Left lung (tissue), 10 donors: Measurements from ENCODE around the gene WFS1. TPM values are rescaled to one million over a fixed set of nuclear protein-coding genes. Genes with fewer than 3 reads are reported as not detected.

ENCODE experiments used
- ATAC-seq: fragments of 200-7000 bp; cut with Tn5 transposase; one replicate; pipeline ENCODE4 v1.9.1; 2020; ENCODE audit warnings: moderate library complexity
- DNase-seq, 4 donors: peaks; one replicate each; pipeline ENCODE4 v3.0.0-alpha.2; 2013 to 2020
- H3K27ac ChIP-seq, 2 donors: fragments of 200-600 bp; sonication (generic) in 1 of 2; one replicate each; pipeline versions ENCODE4 v1.5.0 to v1.8.0; 2020 to 2021
- H3K27me3 ChIP-seq, 2 donors: fragments of 200-600 bp; sonication (generic) in 1 of 2; one replicate each; pipeline versions ENCODE4 v1.5.0 to v1.8.0; 2020 to 2021
- H3K36me3 ChIP-seq, 2 donors: fragments of 200-600 bp; sonication (generic) in 1 of 2; one replicate each; pipeline versions ENCODE4 v1.5.0 to v1.8.0; 2020 to 2021
- H3K4me1 ChIP-seq, 2 donors: fragments of 200-600 bp; one replicate each; pipeline ENCODE4 v1.8.0; 2021
- H3K4me3 ChIP-seq, 2 donors: fragments of 200-600 bp; sonication (generic) in 1 of 2; one replicate each; pipeline versions ENCODE4 v1.5.0 to v1.8.0; 2020 to 2021; ENCODE audit warnings: mild to moderate bottlenecking in 1 of 2
- H3K9me3 ChIP-seq, 2 donors: fragments of 200-600 bp; sonication (generic) in 1 of 2; one replicate each; pipeline versions ENCODE4 v1.5.0 to v1.8.0; 2020 to 2021
- CTCF ChIP-seq, 2 donors: fragments of 200-600 bp; sonication (generic) in 1 of 2; IDR thresholded peaks; one replicate each; pipeline versions ENCODE4 v1.5.0 to v1.8.0; 2021; ENCODE audit warnings: antibody characterized with exemption in 2 of 2
- intact Hi-C, 2 donors: fragments of 100-400 bp; cut with DNase I; formaldehyde crosslinking; loops; one replicate each; pipeline versions ENCODE4 v1.11.2 to v1.14.2; 2022
- polyA plus RNA-seq, 6 donors: library from polyadenylated mRNA; unstranded; fragments of 120-200 nt; gene quantifications; one replicate each; pipeline ENCODE4 v1.2.1, GENCODE V29; 2013; ENCODE audit not compliant: insufficient read length in 6 of 6
- total RNA-seq, 2 donors: library from RNA; stranded (reverse); fragmentation: NEBNext Ultra II Directional; extraction: Animal tissue kit (Norgen Biotek cat#: 25700); gene quantifications; one replicate each; pipeline ENCODE4 v1.2.1, GENCODE V29; 2021
- donor health status: DM: no; HTN: yes; CAD: no.
- donor health status: DM: no; HTN: no; CAD: no.

WFS1 gene
- total and polyA plus RNA-seq, 8 donors = 33.8 to 103 (median 39.9) TPM

- no peak for DNase-seq
- H3K27ac ChIP-seq = no peak overlapping the region
- ATAC-seq = no peak
- no peak overlapping the region for H3K4me3 ChIP-seq
- no peaks in the 10 kb centered on the region for H3K9me3 ChIP-seq
- peaks cover 0 to 37% of the 10 kb centered on the region in 2 donors for H3K27me3 ChIP-seq
- H3K4me1 ChIP-seq = no peaks in the 10 kb centered on the region
- TF ChIP-seq CTCF (IDR thresholded peaks at IDR 0.05) = no peak
- intact Hi-C loops = no loop called here
- H3K36me3 ChIP-seq = no peaks in the 10 kb centered on the region
Measured at GRCh38 chr4:6228158-6229067, 41.2 kb upstream of the WFS1 start.

- no peaks in the 10 kb centered on the region for H3K9me3 ChIP-seq
- H3K36me3 ChIP-seq = no peaks in the 10 kb centered on the region
- no peaks in the 10 kb centered on the region for H3K4me1 ChIP-seq
- peaks cover 0 to 30% of the 10 kb centered on the region in 2 donors for H3K27me3 ChIP-seq
- no peak overlapping the region for H3K27ac ChIP-seq
- no peak for TF ChIP-seq CTCF (IDR thresholded peaks at IDR 0.05)
- no peak overlapping the region for H3K4me3 ChIP-seq
- DNase-seq (no peak), ATAC-seq (no peak)
- intact Hi-C loops = no loop called here
Measured at GRCh38 chr4:6229095-6229494, 40.6 kb upstream of the WFS1 start.

DNA sequence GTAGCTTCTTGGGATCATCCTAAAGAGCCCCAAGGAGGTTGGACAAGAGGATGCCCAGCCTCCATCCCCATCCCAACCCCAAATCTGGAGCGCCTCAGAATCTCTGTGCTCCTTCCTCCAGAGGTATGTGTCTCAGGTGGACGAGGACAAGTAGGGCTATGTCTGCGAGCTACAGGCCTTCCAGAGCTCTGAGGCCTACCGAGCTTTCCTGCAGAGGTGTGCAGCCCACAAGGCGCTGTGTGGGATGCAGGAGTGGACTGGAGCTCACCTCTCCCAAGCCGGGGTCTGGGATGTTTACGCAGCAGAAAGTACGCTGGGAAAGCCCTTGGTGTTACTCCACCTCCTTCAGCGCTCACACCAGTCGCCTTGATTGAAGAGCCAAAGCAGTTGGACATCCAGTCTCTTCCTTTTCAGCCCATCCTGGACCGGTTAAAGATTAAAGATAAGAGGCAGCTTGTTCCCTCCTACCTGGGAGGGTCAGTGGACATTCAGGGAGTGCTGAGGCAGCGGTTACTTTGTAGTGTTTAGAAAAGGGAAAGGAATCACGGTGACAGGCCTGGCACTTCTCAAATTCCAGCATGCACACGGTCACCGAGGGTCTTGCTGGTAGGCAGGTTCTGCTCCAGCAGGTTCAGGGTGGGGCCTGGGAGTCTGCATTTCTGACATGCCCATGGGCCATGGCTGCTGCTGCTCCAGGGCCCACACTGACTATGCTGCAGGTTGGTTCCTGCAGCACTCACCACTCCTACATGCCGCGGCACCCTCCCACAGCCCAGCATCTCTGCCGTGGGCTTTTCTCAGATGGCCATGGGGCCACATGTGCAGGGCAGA is 39.8 kb upstream of the WFS1 start:
- no peaks in the 10 kb centered on the region for H3K9me3 ChIP-seq
- TF ChIP-seq CTCF (IDR thresholded peaks at IDR 0.05) = no peak
- H3K4me1 ChIP-seq = no peaks in the 10 kb centered on the region
- H3K27ac ChIP-seq = no peak overlapping the region
- no peak overlapping the region for H3K4me3 ChIP-seq
- ATAC-seq = no peak
- no peak for DNase-seq
- H3K36me3 ChIP-seq = no peaks in the 10 kb centered on the region
- intact Hi-C loops = no loop called here
- H3K27me3 ChIP-seq = peaks cover 0 to 22% of the 10 kb centered on the region in 2 donors

GRCh38 chr4:6230502-6230785 is 39.2 kb upstream of the WFS1 start:
- Histone ChIP-seq H3K36me3 (no peaks in the 10 kb centered on the region), H3K4me1 (no peaks in the 10 kb centered on the region), H3K27ac (no peak overlapping the region), H3K27me3 (peaks cover 0 to 16% of the 10 kb centered on the region in 2 donors), H3K4me3 (no peak overlapping the region), H3K9me3 (no peaks in the 10 kb centered on the region)
- DNase-seq (no peak), ATAC-seq (no peak)
- intact Hi-C loops = no loop called here
- TF ChIP-seq CTCF (IDR thresholded peaks at IDR 0.05) = no peak
